NCI-H2029 treated with DMSO at 0.1 percent for 48 hours (cell line): ENCODE results near the gene AMOTL2.

ENCODE experiments used
- DNase-seq: peaks from one replicate; lab custom pipeline; 2025; lab: John Stamatoyannopoulos, UW

AMOTL2 gene

DNA sequence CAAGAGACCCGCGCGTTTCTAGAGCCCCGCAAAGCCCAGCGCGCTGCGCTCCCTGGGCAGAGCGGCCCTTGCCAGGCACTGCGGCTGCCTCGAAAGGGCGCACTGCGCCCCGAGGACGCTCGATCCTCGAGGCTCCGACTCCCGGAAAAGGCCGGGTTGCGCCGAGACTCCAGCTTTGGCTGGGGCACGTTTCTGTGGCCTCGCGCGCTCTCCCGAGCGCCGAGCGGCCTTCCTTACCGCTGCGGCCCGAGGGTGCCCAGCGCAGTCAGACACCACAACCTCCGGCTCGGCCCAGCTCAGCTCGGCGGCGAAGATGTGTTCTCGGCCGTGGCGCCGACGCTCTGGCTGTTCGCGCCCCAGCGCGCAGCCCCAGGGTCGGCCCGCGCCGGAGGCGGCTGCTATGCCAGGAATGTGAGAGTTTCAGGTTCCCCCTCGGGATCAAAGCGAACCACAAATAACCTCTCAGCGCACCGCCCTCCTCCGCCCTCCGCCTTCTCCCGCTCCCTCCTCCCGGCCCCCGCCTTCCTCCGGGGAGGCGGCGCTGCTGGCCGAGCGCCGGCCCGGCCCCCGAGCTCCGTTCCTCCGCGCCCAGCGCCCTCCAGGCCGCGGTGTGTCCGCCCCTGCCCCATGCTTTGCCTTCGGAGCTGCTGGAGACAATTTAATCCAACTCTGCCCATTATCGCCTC, at the start of gene AMOTL2:
Gene AMOTL2 (minus strand): TSS at position 343 of the 686 bp plus-strand sequence. CDS start 3,014 bp downstream, outside the sequence.
- DNase-seq: no peak

DNA sequence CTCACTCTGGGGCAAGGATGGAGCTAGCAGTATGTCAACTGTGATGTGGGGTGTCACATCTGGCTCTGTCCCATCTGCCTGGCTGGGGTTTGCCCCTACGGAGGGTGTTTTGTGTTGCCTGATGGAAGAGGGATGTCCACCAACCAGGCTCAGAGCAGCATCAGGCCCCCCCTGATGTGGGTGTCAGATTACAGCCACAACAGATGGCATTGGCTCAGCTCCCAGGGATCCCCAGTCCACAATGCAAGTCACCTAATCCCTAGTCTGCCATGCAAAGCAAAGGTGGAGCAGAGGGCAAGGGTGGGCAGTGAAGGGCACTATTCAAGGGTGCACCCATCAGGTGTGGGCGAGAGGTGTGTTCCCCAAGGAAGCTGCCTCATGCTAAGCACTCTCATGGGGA, 48.9 kb upstream of the AMOTL2 start:
- peak; percentile 23 for DNase-seq

DNA sequence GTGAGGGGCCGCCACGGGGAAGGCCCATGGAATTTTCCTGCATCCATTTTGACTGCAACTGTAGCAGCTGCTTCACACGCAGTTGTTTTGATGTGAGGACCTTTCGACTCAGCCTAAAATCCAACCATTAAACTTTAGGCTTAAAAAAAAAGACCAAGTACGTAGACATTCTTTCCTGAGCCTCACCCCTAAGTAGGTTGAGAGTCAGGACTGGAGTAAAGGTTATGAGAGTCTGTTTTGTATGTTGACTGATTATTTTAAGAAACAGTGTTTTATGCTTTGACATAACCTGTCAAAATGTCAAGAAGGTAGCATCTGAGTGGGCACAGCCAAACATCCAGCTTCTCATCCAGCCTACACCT, 45.7 kb upstream of the AMOTL2 start:
- DNase-seq: no peak

DNA sequence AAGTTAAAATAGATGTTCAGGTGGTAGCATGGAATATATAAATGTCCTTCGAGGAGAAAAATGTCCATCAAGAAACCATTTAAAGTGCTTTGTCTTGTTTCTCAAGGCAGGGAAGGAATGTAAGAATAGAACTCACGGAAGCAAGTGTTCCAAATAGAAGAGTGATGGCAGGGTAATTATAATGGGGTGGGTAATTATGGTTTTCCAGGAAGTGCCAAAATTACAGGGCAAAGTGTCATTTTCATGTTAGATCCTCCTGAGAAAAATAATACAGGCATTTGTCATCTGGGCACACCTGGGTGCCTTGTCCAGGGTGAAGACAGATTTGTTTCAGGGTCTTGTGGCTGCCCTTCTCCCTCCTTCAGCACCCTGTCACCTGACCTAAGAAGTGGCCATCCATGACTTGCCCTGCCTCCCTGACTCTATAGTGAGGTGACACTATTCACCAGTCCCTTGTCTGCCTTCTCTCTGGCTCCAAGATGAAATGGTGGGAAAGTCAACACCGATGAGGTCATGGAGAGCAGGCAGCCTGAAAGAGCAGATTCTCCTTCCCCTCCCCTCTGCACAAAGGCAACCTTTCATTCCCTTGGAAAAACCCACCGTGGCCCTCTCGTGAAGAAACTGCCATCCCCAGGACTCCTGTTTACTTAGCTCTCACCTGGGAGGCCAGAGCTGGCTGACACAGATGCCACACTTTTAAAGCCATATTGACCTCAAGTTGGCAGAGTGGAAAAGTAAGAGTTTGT, 45.1 kb upstream of the AMOTL2 start:
- peak; percentile 25 for DNase-seq

DNA sequence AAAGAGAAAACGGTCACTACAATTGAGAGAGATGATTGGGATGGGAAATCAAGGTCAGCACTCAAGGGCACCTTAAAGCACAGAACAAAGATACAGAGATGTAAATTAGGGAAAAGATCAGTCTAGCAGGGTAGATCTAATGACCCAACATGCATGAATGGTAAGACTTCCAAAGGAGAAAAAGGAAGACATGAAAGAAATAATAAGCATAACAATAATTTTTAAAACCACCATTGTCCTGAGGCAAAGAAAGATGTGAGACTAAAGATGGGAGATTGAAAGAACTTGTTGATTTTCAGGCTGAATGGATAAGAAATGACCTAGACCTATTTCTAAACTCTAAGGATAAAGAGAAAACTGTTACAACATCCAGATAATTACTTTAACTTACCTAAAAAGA, 34.8 kb upstream of the AMOTL2 start:
- no peak for DNase-seq

DNA sequence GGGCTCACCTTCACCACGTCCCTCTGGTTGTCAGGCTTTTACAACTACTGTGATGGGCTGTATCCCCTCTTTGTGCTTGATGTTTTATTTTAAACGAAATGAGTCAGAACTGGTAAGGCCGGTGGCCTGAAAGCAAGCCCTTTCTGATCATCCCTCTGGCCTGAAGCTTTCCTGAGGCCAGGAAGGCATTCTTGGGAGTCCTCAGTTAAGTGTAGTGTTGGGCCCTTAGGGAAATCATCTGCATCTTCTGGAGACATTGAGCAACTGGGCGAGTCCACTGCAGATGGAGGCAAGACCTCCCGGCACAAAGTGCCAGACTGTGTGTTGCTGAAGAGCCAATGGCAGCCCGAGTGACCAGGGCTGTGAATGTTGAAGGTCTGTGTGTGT, 33.0 kb upstream of the AMOTL2 start:
- DNase-seq: no peak

DNA sequence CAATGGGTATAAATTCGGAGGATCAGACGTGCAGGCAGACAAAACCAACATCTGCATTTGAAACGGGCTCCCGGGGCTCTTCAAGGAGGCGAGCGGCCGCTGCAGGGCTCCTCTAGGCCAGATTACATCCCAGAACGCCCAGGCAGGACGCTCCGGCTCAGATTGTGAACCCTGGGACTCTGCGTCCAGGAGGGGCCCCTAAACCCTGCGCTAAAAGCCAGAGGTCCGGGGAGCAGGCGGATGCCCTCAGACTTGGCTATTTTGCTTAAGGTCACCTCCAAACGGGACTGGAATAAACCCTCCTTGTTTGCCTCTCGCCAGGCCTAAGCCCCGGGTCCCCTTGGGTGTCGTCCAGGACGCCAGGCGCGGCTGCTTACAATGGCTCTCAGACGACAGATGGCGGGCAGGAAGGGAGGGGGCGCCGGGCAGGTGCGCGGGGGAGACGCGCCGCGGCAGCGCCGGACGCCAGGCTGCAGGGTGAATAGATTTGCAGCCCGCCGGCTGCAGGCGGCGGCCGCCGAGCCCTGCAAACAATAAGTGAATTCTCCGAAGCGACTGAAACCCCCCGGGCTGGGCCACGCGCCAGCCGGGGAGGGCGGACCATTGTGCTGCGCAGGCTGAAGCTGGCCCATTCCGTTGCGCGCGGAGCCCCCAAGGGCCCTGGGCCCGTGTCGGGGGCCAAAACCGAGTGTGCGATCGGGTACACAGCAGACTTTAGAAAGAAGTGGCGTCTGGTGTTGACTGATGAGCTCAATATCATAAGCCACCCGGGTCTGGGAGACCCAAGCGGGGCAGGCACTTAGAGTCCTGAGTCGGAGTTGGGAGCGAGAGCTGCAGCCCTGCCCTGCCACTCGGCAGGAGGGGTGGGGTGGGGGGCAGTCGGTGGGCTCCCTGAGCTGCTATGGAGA, 32.3 kb upstream of the AMOTL2 start:
- DNase-seq: peak; percentile 52

DNA sequence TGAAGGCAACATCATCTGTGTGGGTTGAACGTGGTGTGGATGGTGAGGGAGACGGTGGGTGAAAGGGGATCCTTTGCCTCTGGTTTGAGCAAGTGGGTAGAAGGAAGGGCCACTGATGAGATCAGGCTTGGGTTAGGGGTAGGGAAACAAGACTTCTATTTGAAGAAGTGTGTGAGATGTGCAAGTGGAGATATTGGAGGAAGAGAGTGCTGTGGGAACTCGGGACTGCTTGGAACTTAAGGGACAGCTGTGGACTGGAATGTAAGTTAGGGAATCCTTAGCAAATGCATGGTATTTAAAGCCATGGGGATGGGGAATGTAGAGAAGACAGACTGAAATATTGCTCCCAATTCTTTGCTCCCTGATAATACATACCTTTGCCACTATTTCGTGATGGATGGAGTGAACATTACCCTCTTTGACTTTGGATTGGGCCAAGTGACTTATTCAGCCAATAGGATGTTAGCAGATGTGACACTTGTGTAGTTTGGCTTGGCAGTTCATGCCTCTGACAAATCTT, 30.2 kb upstream of the AMOTL2 start:
- no peak for DNase-seq

DNA sequence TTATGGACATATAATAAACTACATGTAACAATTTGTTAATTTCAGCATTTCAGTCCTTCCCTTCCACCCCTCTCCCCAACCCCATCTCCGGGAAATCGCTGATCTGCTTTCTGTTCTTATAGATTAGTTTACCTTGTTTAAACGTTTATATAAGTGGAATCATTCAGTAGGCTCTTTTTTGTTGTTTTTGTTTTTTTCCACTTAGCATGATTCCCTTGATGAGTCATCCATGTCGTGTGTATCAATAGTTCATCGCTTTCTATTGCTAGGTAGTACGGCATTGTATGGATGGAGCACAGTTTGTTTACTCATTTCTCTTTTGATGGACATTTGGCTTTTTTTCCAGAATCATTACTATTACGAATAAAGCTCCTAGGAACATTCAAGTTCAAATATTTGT, 23.5 kb upstream of the AMOTL2 start:
- no peak for DNase-seq

DNA sequence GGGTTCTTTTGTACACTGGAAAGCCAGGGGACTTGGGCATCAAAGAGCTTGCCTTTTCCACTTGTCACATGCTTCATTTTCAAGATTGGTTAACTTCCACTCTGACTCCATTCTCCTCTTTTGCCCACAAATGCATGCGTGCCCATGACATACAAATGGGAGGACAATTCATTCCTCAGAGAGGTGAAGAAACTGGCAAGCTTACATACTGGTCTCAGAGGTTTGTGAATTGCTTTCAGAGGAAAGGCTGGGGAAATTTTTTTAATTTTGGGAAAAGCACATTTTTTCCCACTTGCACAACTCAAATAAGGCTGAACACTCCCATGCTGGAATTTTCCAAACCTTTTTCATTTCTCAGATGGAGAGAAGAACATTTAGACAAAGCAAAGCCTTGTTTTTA, 20.9 kb upstream of the AMOTL2 start:
- no peak for DNase-seq

DNA sequence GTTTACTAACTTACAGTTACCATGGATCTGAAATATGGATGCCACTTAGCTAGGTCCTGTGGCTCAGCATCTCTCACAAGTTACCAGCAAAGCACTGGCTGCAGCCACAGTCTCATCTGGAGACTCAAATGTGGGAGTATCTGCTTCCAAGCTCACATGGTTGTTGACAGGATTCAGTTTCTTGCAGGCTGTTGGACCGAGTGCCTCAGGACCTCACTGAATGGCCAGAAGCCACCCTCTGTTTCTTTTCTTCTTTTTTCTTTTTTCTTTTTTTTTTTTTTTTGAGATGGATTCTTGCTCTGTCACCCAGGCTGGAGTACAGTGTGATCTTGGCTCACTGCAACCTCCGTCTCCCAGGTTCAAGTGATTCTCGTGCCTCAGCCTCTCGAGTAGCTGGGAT, 20.1 kb upstream of the AMOTL2 start:
- DNase-seq: no peak

DNA sequence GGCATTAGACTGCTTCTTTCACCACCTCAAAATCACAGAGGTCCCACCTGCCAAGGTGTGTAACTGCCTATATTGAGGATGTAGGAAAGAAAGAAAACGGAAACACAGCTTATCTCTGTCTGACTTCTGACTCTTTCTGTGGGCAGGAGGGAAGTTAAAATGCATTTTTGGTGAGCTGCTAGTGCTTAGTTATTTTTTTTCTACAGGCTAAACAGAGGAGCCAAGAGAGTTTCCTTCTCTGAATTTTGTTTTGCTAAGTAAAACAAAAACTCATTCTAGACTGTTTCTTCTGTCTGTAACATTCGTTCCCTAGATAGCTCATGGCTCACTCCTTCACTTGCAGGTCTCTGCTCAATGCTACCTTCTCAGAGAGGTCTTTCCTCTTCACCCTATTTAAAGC, 18.8 kb upstream of the AMOTL2 start:
- DNase-seq: no peak

DNA sequence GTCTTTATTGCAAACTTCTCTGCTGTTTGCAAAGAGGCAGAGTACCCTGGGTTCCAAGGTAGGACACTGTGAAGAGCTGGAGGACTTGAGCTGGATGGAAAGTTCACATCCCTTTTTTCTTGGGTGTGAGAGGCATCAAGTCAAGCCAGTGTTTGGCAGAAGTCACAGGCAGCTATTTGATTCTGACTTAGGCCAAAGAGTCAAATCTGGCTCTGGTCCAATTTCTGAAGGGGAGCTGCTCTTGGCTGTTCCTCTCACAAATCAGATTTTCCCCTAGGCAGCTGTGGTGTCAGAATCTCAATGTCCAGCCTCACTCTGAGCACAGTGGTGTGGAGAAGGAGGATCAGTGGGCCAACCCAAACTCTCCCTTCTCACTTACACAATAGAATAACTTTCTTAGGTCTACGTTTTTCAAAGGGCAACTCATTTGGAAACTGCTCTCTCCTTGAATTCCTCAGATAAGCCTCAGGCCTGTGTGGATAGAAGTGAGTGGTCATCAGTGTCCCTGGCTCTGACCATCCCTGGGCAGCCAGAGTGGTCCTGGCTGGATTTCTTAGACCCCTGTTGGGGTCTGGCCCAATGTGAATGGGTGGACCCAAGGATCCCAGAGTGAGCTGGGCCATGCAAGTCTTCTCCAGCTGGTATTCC, 18.2 kb upstream of the AMOTL2 start:
- DNase-seq: no peak

DNA sequence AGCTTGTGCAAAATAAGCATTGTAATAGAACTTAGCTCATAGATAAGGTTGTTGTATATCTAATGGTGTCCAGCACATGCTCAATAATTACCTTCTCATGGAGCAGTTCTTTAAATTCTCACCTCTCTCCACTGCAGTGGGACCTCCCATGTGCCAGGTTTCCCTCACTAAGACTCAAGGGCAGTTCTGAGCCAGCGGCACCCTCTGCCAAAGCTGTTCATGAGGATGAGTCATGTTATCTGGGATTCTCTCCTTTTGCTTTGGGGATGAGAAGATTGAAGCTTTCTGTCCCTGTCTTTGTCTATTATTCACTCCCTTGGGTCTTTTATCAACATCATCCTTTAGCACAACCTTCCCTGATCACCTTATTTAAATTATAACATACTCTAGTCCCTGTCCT, 15.6 kb upstream of the AMOTL2 start:
- DNase-seq: no peak

DNA sequence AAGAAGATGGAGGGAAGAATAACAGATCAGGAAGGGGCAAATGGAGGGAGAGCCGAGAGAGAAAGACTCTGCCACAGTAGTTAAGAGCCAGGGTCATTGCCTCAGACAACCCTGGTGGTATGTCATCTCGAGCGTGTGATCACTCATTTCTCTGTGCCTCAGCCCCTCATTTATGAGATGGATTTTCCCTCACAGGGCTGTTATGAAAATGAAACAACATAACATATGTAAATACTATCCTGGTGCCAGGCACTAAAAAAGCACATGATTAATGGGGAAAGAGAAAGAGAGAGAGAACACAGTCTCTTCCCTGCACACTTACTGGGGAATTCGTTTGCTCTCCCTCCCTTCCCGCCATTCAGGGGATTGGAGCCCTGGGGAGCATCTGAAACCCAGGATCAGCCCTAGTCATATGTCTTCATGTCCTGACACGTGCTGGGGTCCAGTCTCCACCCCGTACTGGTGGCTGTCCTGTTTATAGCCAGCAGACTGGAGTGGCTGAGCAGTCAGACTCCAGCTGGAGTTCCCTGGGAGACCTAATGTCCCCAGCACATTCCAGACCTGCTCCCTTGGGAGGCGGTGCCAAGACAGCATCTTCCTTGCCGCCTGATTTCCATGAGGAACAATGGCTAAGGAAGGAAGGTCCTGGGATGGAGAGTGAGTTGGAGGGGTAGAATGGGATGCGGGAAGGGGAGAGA, 14.7 kb upstream of the AMOTL2 start:
- DNase-seq: no peak

DNA sequence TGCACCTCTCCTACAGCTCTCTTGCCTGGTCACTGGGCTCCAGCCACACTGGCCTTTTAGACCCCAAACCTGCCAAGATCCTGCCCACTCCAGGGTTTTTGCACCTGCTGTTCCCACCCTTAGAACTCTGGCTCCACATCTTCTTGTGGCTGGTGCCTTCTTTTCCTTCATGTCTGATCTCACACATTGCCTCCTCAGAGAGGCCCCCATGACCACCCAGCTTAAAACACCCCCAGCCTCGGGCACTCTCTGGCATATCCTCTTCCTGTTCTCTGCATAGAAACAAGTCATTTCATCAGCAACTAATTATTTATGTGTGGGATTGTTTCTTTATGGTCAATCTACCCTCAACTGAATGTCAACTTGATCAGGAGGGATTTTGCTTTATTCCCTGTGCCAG, 14.0 kb upstream of the AMOTL2 start:
- DNase-seq: no peak

DNA sequence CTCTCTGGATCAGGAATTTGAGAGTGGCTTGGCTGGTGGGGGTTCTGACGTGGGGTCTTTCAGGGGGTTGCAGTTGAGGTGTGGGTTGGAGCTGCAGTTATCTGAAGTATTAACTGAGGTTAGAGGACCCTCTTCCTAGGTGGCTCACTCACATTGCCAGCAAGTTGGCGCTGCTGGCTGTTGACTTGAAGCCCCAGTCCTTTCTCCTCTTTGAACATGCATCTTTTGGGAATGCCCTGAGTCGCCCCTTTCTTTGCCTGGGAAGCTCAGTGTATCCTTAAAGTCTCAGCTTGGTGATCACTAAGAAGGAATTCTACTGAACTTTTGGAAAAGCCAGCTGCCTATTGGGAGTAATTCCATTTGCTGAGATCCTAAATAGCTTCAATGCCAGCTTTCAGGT, 13.0 kb upstream of the AMOTL2 start:
- DNase-seq: no peak

DNA sequence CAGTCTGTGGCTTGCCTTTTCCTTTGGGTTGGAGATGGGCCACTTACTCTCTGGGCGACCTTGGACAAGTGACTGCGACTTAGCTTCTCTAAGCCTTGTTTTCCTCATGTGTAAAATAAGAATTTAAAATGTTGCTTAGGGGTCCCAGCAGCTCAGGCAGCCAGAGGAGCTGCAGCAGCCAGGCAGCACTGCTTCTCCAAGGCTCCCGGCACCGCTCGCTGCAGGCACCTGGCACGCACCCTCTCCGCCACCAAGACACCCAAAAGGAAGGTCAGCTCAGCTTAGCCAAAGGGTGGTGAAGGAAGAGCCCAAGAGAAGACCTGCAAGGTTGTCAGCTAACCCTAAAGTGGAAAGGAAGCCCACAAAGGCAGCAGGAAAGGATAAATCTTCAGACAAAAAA, 10.7 kb upstream of the AMOTL2 start:
- no peak for DNase-seq

DNA sequence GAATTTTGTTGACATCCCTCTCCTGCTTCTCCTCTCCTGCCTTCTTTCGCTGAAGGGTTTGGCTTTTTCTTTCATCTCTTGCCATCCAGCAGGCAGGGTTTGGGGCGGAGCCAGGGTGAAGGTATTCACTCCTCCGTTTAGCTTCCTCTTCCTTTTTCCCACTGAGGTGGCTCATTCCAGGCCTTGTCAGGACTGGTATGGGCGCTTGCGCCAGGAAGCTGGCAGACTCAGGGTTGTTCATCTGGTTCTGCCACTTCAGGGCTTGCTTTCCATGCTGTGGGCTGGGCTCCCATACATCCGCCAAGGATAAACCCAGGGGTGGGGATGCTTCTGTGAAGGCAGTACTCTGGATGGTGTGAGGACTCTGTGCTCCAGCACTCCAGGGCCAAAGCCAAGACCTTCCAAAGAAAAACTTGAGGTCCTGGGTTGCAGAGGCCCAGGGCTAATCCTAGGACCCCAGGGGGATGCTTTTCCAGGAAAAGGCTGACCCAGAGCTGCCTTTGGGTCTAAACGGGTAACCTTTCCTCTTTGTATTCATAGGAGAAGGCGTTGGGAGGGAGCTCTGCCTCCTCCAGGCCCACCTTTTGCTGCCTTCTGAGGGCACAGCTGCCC, 7.7 kb upstream of the AMOTL2 start:
- DNase-seq: peak; percentile 79

DNA sequence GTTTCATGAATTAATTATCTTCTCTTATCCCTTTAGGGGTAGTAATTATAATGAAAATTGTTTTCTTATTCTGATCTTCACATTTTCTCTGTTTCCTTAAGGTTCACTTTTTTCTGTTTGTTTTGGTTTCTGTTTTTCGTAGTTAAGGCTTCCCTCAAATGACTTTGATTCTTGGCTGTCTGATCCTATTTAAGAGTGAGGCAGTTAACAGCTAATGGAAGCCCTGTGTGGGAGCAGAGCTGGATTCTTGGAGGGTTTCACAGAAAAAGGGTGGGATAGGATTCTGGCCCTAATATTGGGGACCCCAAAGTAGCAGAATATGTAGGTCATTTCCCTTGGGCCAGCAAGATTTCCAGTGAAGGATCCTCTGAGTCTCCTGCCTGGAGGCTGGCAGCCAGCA, 6.8 kb upstream of the AMOTL2 start:
- DNase-seq: no peak

DNA sequence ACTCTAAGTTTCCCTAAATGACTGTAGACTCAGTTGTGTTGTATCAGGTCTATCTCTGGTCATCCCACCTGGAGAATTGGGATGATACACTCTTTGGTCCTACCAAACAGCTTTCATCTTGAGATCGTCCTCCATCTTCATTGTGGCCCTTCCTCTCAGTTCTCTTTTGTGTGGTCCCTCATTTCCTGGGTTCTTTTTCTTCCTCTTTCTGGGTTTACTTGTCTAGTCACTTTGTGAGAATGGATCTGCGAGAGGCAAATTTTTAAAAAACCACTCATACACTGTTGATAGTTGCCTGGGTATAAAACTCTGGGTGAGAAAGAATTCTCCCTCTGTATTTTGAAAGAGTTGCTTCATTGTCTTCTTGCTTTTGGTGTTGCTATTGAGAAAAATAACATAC, 6.0 kb upstream of the AMOTL2 start:
- no peak for DNase-seq
